PC-9 (cell line): ENCODE results near the gene LRRK1. TPM values are rescaled to one million over a fixed set of nuclear protein-coding genes. Genes with fewer than 3 reads are reported as not detected.

Experiments used
- BruUV-seq: library from RNA; stranded (reverse); fragments of 400-500 nt; replicated peaks from 2 replicates; lab custom pipeline; 2021; lab: Mats Ljungman, UMichigan
- CTCF ChIA-PET: fragments of 300-600 bp; sonication (Branson Sonifier 250); formaldehyde crosslinking; loops from one replicate; lab custom pipeline; 2022; ENCODE audit warnings: antibody characterized with exemption; lab: Charles Lee
- POLR2A ChIA-PET: fragments of 300-600 bp; sonication (Branson Sonifier 250); formaldehyde crosslinking; loops from one replicate; lab custom pipeline; 2022; ENCODE audit warnings: antibody characterized with exemption; ENCODE audit not compliant: unreplicated experiment; lab: Charles Lee
- DNase-seq, 2 experiments: peaks; one replicate each; pipeline versions ENCODE4 v3.0.0 to v3.0.0-alpha.2; 2015 to 2022; ENCODE audit warnings: mixed read lengths in 1 of 2
- H2AFZ ChIP-seq: fragments of 200-600 bp; sonication (generic); 2 replicates; pipeline ENCODE4 v1.8.1; 2017; ENCODE audit warnings: antibody characterized with exemption
- H3F3A ChIP-seq: fragments of 200-600 bp; sonication (generic); 2 replicates; pipeline ENCODE4 v1.8.1; 2017; ENCODE audit warnings: antibody characterized with exemption, mild to moderate bottlenecking, low read depth; ENCODE audit not compliant: insufficient read depth
- H3K27ac ChIP-seq: fragments of 200-600 bp; sonication (generic); 2 replicates; pipeline ENCODE4 v1.6.1; 2016; ENCODE audit warnings: mixed run types
- H3K27me3 ChIP-seq: fragments of 200-600 bp; sonication (generic); 2 replicates; pipeline ENCODE4 v1.6.1; 2016; ENCODE audit warnings: low read depth, mixed run types; ENCODE audit not compliant: insufficient read depth
- H3K36me3 ChIP-seq: fragments of 200-600 bp; sonication (generic); 2 replicates; pipeline ENCODE4 v1.6.1; 2016; ENCODE audit warnings: low read depth, mixed run types
- H3K4me1 ChIP-seq: fragments of 200-600 bp; sonication (generic); replicated peaks from 2 replicates; pipeline ENCODE4 v1.6.1; 2016; ENCODE audit warnings: mixed run types; ENCODE audit not compliant: insufficient read depth
- H3K4me2 ChIP-seq: fragments of 200-600 bp; sonication (generic); 2 replicates; pipeline ENCODE4 v1.6.1; 2017; ENCODE audit warnings: mixed run types
- H3K4me3 ChIP-seq: fragments of 200-600 bp; sonication (generic); 2 replicates; pipeline ENCODE4 v1.6.1; 2016; ENCODE audit warnings: mixed run types
- H3K79me2 ChIP-seq: fragments of 200-600 bp; sonication (generic); 2 replicates; pipeline ENCODE4 v1.6.1; 2017; ENCODE audit warnings: low read depth, mixed run types
- H3K9me2 ChIP-seq: fragments of 200-600 bp; sonication (generic); 2 replicates; pipeline ENCODE4 v1.8.1; 2017; ENCODE audit warnings: mild to moderate bottlenecking; ENCODE audit not compliant: insufficient read depth
- H3K9me3 ChIP-seq: fragments of 200-600 bp; sonication (generic); 2 replicates; pipeline ENCODE4 v1.8.1; 2016; ENCODE audit warnings: low read depth; ENCODE audit not compliant: insufficient read depth
- H4K20me1 ChIP-seq: fragments of 200-600 bp; sonication (generic); 2 replicates; pipeline ENCODE4 v1.8.1; 2017; ENCODE audit not compliant: insufficient read depth
- EZH2 ChIP-seq: fragments of 200-600 bp; sonication (generic); IDR thresholded peaks from 2 replicates; pipeline ENCODE4 v1.8.0; 2017; ENCODE audit warnings: antibody characterized with exemption, low read depth
- intact Hi-C: fragments of 100-400 bp; cut with micrococcal nuclease; formaldehyde crosslinking; loops from one replicate; pipeline ENCODE4 v1.10.0; 2022; ENCODE audit not compliant: unreplicated experiment
- total RNA-seq: library from RNA; stranded (reverse); gene quantifications from 2 replicates; pipeline ENCODE4 v1.2.3, GENCODE V29; 2021
- TF ChIP-seq, protein P1 (sequence below): fragments of 200-600 bp; sonication (generic); conservative IDR thresholded peaks from 2 replicates; pipeline ENCODE4 v1.6.1; 2017; ENCODE audit warnings: mixed run types, antibody characterized with exemption, mild to moderate bottlenecking, moderate library complexity

LRRK1 gene
- total RNA-seq, 1 experiment from 2014 or later, result 15.7 TPM

DNA sequence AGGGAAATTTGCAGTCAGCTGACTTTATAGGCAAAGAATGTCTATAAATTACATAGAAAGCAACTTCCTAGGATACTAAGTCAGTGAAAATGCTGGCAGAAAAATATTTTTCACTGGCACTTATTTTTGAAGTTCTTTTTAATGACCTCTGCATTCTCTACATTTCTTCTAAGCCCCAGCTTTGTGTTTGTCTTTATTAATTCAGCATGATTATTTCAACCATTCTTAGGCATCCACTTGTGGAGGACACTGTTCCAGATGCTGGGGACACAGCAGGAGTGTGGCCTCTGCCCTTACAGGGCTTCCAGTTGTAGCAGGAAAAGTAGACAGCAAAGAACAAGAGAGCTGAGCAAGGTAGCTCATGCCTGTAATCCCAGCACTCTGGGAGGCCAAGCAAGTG is 15.0 kb downstream of the LRRK1 start:
- Histone ChIP-seq H3F3A (no peaks in the 10 kb centered on the region), H3K9me2 (no peaks in the 10 kb centered on the region), H3K4me1 (0 out of 2 replicates have a peak, but pooled peaks cover 5% of the 10 kb centered on the region), H3K79me2 (no peaks in the 10 kb centered on the region), H4K20me1 (no peaks in the 10 kb centered on the region), H2AFZ (no peak overlapping the region), H3K9me3 (no peaks in the 10 kb centered on the region), H3K36me3 (no peaks in the 10 kb centered on the region), H3K4me3 (no peak overlapping the region), H3K4me2 (no peak overlapping the region), H3K27me3 (no peaks in the 10 kb centered on the region), H3K27ac (no peak overlapping the region)
- TF ChIP-seq EZH2, result no peak
- TF ChIP-seq, protein P1, sequence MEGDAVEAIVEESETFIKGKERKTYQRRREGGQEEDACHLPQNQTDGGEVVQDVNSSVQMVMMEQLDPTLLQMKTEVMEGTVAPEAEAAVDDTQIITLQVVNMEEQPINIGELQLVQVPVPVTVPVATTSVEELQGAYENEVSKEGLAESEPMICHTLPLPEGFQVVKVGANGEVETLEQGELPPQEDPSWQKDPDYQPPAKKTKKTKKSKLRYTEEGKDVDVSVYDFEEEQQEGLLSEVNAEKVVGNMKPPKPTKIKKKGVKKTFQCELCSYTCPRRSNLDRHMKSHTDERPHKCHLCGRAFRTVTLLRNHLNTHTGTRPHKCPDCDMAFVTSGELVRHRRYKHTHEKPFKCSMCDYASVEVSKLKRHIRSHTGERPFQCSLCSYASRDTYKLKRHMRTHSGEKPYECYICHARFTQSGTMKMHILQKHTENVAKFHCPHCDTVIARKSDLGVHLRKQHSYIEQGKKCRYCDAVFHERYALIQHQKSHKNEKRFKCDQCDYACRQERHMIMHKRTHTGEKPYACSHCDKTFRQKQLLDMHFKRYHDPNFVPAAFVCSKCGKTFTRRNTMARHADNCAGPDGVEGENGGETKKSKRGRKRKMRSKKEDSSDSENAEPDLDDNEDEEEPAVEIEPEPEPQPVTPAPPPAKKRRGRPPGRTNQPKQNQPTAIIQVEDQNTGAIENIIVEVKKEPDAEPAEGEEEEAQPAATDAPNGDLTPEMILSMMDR, result no peak
- CTCF ChIA-PET, result no interaction called here
- BruUV-seq, result no TSS peak
- POLR2A ChIA-PET, result interaction anchor here (0.6 kb wide), 1 partner anchor 1270 kb away, joined by 3 read pairs; no protein-coding TSS in a partner anchor
- no peak for DNase-seq
- intact Hi-C loops, result no loop called here

DNA sequence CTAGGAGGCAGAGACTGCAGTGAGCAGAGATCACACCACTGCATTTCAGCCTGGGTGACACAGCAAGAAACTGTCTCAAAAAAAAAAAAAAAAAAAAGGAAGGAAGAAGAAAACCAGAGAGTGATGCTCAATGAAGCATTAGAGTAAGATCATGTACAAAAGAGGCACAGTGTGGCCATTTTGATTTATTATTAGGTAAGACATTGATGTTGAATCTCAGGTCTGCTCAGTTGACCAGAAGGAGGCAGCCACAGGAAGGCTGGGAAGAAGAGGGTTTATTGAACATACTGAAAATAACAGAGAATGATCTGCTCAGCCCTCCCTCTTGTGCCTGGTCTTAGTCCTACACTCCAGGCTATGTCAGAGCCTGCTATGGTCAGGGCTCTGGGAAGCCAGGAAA is 15.6 kb downstream of the LRRK1 start:
- H2AFZ ChIP-seq, result no peak overlapping the region
- no peak overlapping the region for H3K4me2 ChIP-seq
- TF ChIP-seq, protein P1, result no peak
- no peak for TF ChIP-seq EZH2
- H3F3A ChIP-seq, result no peaks in the 10 kb centered on the region
- no peaks in the 10 kb centered on the region for H3K4me1 ChIP-seq
- no TSS peak for BruUV-seq
- ChIA-PET CTCF (no interaction called here), POLR2A (no interaction called here)
- no peaks in the 10 kb centered on the region for H3K9me2 ChIP-seq
- no peak for DNase-seq
- no peaks in the 10 kb centered on the region for H3K79me2 ChIP-seq
- no peaks in the 10 kb centered on the region for H4K20me1 ChIP-seq
- H3K4me3 ChIP-seq, result no peak overlapping the region
- no peaks in the 10 kb centered on the region for H3K9me3 ChIP-seq
- no peak overlapping the region for H3K27ac ChIP-seq
- no peaks in the 10 kb centered on the region for H3K27me3 ChIP-seq
- intact Hi-C loops, result no loop called here
- no peaks in the 10 kb centered on the region for H3K36me3 ChIP-seq

DNA sequence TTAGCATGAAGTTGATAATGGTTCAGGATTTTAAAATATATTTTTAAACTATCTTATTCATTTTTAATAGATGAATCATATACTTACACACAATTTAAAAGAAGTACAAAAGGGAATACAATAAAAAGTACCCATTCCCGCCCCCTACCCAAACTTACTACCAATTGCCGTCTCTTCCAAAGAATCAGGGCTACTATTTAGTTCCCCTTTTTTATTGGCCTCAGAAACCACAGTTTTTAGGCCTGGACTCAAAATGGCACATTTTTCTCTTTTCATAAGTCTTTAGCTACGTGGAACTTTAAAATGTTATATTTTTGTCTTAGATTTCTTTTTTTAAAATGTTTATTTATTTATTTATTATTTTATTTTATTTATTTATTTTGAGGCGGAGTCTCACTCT is 18.0 kb downstream of the LRRK1 start:
- H3K4me2 ChIP-seq, result no peak overlapping the region
- no peak overlapping the region for H2AFZ ChIP-seq
- no peaks in the 10 kb centered on the region for H3K9me2 ChIP-seq
- H3K36me3 ChIP-seq, result no peaks in the 10 kb centered on the region
- 0 out of 2 replicates have a peak, but pooled peaks cover 3% of the 10 kb centered on the region for H3F3A ChIP-seq
- no peaks in the 10 kb centered on the region for H3K4me1 ChIP-seq
- H3K27me3 ChIP-seq, result no peaks in the 10 kb centered on the region
- BruUV-seq, result no TSS peak
- ChIA-PET POLR2A (no interaction called here), CTCF (no interaction called here)
- intact Hi-C loops, result no loop called here
- H4K20me1 ChIP-seq, result no peaks in the 10 kb centered on the region
- H3K4me3 ChIP-seq, result no peak overlapping the region
- DNase-seq, result no peak
- H3K9me3 ChIP-seq, result no peaks in the 10 kb centered on the region
- H3K79me2 ChIP-seq, result no peaks in the 10 kb centered on the region
- TF ChIP-seq, protein P1, result no peak
- no peak for TF ChIP-seq EZH2
- H3K27ac ChIP-seq, result no peak overlapping the region
